Tibial nerve (tissue), 4 donors: ENCODE results near the gene CPSF7. TPM values are rescaled to one million over a fixed set of nuclear protein-coding genes. Genes with fewer than 3 reads are reported as not detected.

Source experiments
- DNase-seq, 2 donors: peaks; one replicate each; pipeline ENCODE4 v3.0.0-alpha.2; 2019; ENCODE audit warnings: low spot score in 2 of 2
- H3K27ac ChIP-seq, 4 donors: fragments of 200-600 bp; sonication (generic) in 3 of 4; one replicate each; pipeline ENCODE4 v1.5.1; 2017 to 2019; ENCODE audit warnings: mild to moderate bottlenecking in 1 of 4
- H3K27me3 ChIP-seq, 2 donors: fragments of 200-600 bp; sonication (generic) in 1 of 2; one replicate each; pipeline versions ENCODE4 v1.5.1 to v1.6.0; 2017 to 2019
- H3K36me3 ChIP-seq, 3 donors: fragments of 200-600 bp; sonication (generic); one replicate each; pipeline ENCODE4 v1.5.1; 2018 to 2019
- H3K4me1 ChIP-seq, 4 donors: fragments of 200-600 bp; sonication (generic) in 3 of 4; one replicate each; pipeline ENCODE4 v1.5.1; 2017 to 2019
- H3K4me3 ChIP-seq, 4 donors: fragments of 200-600 bp; sonication (generic) in 3 of 4; one replicate each; pipeline ENCODE4 v1.5.1; 2017 to 2019; ENCODE audit warnings: mild to moderate bottlenecking in 1 of 4, moderate library complexity in 1 of 4
- H3K9me3 ChIP-seq, 4 donors: fragments of 200-600 bp; sonication (generic) in 3 of 4; one replicate each; pipeline ENCODE4 v1.5.1; 2017 to 2019
- EP300 ChIP-seq, 2 donors: sonication (generic); formaldehyde crosslinking; IDR thresholded peaks; one replicate each; pipeline ENCODE4 v1.6.1; 2017; ENCODE audit warnings: antibody characterized with exemption in 2 of 2, mild to moderate bottlenecking in 1 of 2
- POLR2A ChIP-seq, 2 donors: fragments of 450-650 bp; IDR thresholded peaks; one replicate each; pipeline ENCODE4 v1.6.1; 2017; ENCODE audit warnings: antibody characterized with exemption in 2 of 2, mild to moderate bottlenecking in 2 of 2, moderate library complexity in 2 of 2
- WGBS, 2 donors: methylation state at CpG; one replicate each; pipeline ENCODE4 v1.1.5; 2018; 5-methylcytosine and 5-hydroxymethylcytosine counted together
- total RNA-seq, 4 donors: library from RNA; depleted of rRNA; stranded (reverse); fragments of >200 nt; gene quantifications; one replicate each; pipeline ENCODE4 v1.1.0, GENCODE V29; 2016
- TF ChIP-seq, protein P1 (sequence below), 5 experiments: fragments of 200-600 bp in 3 of 5; fragments of 450-650 bp in 2 of 5; sonication (generic) in 3 of 5; IDR thresholded peaks; one replicate each; pipeline ENCODE4 v1.5.1; 2016 to 2019; ENCODE audit warnings: antibody characterized with exemption in 5 of 5, mild to moderate bottlenecking in 3 of 5, moderate library complexity in 2 of 5

The CPSF7 gene
- total RNA-seq, 4 donors from 2014 or later = 38.1 to 48.6 (median 44.7) TPM

DNA sequence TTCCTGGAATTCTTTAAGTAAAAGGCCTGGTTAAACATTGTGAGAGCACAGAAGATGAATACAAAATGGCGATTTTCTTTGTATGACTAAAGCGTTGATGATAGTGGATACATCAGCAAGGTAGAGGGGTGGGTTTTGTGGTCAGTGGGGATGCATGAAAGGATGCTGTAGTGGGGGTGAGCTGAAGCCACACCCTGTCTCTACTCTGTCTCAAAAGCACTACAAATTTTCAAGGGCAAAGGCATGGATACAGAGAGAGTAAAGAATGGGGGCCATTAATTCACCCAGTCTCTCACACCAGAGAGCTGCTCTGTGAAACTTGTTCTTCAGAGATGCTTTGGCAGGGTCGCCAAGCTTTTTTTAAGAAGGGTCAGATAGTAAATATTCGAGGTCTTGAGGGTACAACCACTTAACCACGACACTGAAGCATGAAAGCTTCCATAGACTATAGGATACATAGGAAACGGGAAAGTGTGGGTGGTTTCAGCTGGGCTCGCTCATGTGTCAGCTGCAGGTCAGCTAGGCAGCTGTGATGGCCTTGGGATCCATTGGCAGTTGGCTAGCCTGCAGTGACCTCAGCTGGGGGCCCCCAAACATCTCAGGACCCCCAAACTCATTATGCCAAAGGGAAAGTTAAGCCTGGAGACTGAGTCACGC lies 59.3 kb downstream of the CPSF7 start:
- Histone ChIP-seq H3K4me3 (no peak overlapping the region), H3K27ac (peak overlapping the region in 1 of 4 donors; percentile 31), H3K36me3 (peaks cover 3 to 77% (median 30%) of the 10 kb centered on the region in 3 donors), H3K4me1 (peaks cover 0 to 27% (median 2%) of the 10 kb centered on the region in 4 donors), H3K9me3 (no peaks in the 10 kb centered on the region), H3K27me3 (no peaks in the 10 kb centered on the region)
- TF ChIP-seq EP300 (IDR thresholded peaks at IDR 0.05) (no peak), POLR2A (IDR thresholded peaks at IDR 0.05) (no peak)
- TF ChIP-seq, protein P1, sequence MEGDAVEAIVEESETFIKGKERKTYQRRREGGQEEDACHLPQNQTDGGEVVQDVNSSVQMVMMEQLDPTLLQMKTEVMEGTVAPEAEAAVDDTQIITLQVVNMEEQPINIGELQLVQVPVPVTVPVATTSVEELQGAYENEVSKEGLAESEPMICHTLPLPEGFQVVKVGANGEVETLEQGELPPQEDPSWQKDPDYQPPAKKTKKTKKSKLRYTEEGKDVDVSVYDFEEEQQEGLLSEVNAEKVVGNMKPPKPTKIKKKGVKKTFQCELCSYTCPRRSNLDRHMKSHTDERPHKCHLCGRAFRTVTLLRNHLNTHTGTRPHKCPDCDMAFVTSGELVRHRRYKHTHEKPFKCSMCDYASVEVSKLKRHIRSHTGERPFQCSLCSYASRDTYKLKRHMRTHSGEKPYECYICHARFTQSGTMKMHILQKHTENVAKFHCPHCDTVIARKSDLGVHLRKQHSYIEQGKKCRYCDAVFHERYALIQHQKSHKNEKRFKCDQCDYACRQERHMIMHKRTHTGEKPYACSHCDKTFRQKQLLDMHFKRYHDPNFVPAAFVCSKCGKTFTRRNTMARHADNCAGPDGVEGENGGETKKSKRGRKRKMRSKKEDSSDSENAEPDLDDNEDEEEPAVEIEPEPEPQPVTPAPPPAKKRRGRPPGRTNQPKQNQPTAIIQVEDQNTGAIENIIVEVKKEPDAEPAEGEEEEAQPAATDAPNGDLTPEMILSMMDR (IDR thresholded peaks at IDR 0.05) = no peak
- 76 to 79% methylated on average over 8 of the region's 8 CpGs for WGBS, 2 donors
- DNase-seq = no peak

DNA sequence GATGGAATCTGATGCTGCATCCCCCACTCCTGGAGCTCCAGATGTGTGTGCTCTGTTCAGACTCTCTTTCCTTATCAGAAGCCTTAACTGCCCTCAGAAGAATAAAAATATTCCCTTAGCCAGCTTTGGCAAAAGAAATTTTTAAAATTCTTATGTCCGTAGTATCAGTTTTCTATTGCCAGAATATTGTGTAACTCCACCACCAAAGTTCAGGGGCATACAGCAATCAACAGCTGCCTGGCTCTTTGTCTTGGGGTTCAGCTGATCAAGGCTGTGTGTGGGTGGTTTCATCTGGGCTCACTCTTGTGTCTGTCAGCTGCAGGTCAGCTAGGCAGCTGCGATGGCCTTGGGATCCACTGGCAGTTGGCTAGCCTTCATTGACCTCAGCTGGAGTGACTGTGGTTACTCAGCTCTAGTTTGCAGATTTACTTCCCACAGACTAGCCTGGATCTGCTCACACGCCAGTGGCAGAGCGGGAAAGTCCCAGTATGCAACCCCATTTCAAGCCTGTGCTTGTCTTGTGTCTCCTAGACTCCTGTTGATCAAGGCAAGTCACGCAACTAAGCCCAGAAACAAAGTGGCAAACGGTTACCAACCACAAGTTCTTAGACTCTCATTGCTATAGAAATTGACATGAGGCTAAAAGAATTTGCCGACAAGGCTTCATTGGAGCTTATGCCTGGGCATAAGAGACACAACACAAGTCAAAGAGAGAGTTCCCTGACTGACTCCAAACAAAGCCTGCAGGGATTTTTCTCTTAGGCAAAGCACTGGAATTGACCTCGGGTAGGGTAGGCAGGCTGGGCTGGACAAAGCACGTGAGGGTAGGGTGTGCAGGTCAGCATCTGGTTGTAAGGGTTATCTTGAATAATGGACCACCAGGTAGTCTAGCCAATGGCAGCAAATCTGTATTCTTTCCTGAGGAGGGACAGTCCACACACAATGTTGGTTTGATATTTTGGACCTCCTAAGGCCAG lies 60.1 kb downstream of the CPSF7 start:
- Histone ChIP-seq H3K4me1 (peaks cover 0 to 27% (median 2%) of the 10 kb centered on the region in 4 donors), H3K27me3 (no peaks in the 10 kb centered on the region), H3K4me3 (no peak overlapping the region), H3K9me3 (no peaks in the 10 kb centered on the region), H3K27ac (peak overlapping the region in 2 of 4 donors; percentile 31 to 49), H3K36me3 (peaks cover 3 to 77% (median 37%) of the 10 kb centered on the region in 3 donors)
- peak; percentile 42 to 57 for DNase-seq
- TF ChIP-seq EP300 (IDR thresholded peaks at IDR 0.05) (peak in 1 of 2 donors; percentile 75), POLR2A (IDR thresholded peaks at IDR 0.05) (no peak)
- TF ChIP-seq, protein P1 (IDR thresholded peaks at IDR 0.05) = no peak
- WGBS, 2 donors = 69 to 71% methylated on average over 9 of the region's 9 CpGs

DNA sequence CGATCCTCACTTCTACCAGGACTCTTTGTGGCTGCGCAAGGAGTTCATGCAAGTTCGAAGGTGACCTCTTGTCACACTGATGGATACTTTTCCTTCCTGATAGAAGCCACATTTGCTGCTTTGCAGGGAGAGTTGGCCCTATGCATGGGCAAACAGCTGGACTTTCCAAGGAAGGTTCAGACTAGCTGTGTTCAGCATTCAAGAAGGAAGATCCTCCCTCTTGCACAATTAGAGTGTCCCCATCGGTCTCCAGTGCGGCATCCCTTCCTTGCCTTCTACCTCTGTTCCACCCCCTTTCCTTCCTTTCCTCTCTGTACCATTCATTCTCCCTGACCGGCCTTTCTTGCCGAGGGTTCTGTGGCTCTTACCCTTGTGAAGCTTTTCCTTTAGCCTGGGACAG lies 61.1 kb downstream of the CPSF7 start:
- no peak for DNase-seq
- 93 to 94% methylated on average over 7 of the region's 7 CpGs for WGBS, 2 donors
- Histone ChIP-seq H3K36me3 (peaks cover 3 to 79% (median 43%) of the 10 kb centered on the region in 3 donors), H3K4me3 (no peak overlapping the region), H3K9me3 (no peaks in the 10 kb centered on the region), H3K27ac (peak overlapping the region in 1 of 4 donors; percentile 31), H3K27me3 (no peaks in the 10 kb centered on the region), H3K4me1 (peaks cover 0 to 31% (median 2%) of the 10 kb centered on the region in 4 donors)
- TF ChIP-seq, protein P1 (IDR thresholded peaks at IDR 0.05) = no peak
- TF ChIP-seq POLR2A (IDR thresholded peaks at IDR 0.05) (no peak), EP300 (IDR thresholded peaks at IDR 0.05) (no peak)

DNA sequence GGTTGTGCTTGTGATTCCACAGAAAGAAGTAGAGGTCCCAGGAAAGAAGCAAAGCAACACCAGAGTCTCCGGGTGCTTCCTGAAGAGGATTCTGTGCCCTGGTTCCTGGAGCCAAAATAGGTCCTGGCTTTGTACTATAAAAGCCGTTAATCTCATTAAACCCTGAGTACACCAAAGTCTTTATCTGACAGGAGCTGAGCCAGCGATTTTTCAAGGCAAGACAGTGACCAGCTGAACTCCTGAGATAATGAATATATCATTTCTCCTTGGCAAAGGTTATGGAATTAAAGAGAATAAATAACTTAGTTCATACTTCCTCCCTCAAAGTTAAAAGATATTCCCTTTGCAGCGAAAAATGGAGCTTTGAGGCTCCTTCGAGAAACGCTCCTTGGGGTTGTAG lies 62.4 kb downstream of the CPSF7 start:
- TF ChIP-seq POLR2A (IDR thresholded peaks at IDR 0.05) (no peak), EP300 (IDR thresholded peaks at IDR 0.05) (no peak)
- H3K4me3 ChIP-seq = no peak overlapping the region
- H3K9me3 ChIP-seq = no peaks in the 10 kb centered on the region
- H3K27ac ChIP-seq = no peak overlapping the region
- H3K4me1 ChIP-seq = peaks cover 0 to 35% (median 9%) of the 10 kb centered on the region in 4 donors
- WGBS, 2 donors = 83 to 90% methylated on average over 6 of the region's 6 CpGs
- no peaks in the 10 kb centered on the region for H3K27me3 ChIP-seq
- H3K36me3 ChIP-seq = peaks cover 3 to 79% (median 43%) of the 10 kb centered on the region in 3 donors
- no peak for DNase-seq

DNA sequence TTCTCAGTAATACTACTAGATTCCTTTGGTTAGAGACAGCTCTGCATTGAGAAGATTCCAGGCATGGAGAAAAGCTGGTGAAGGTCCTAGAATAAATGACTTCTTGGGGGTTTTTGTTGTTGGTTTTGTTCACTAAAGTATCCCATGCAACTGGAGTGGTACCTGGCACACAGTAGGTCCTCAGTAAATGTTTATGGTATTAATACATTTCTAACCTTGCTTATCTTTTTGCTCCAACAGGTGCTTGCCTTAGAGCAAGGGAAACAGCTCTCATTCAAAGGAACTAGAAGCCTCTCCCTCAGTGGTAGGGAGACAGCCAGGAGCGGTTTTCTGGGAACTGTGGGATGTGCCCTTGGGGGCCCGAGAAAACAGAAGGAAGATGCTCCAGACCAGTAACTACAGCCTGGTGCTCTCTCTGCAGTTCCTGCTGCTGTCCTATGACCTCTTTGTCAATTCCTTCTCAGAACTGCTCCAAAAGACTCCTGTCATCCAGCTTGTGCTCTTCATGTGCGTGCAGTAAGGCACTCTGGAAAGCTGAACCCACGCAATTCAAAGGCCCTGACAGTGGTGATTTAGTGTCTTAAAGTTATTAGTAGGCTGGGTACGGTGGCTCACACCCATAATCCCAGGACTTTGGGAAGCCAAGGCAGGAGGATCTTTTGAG lies 65.6 kb downstream of the CPSF7 start:
- no peak for DNase-seq

More for the DNA sequence above, 65.6 kb downstream of the CPSF7 start:
- H3K27me3 ChIP-seq = no peaks in the 10 kb centered on the region
- TF ChIP-seq EP300 (IDR thresholded peaks at IDR 0.05) (no peak), POLR2A (IDR thresholded peaks at IDR 0.05) (no peak)
- TF ChIP-seq, protein P1 (IDR thresholded peaks at IDR 0.05) = no peak
- peaks cover 0 to 44% (median 16%) of the 10 kb centered on the region in 4 donors for H3K4me1 ChIP-seq
- 88 to 91% methylated on average over 5 of the region's 5 CpGs for WGBS, 2 donors
- H3K27ac ChIP-seq = no peak overlapping the region
- H3K4me3 ChIP-seq = no peak overlapping the region
- H3K9me3 ChIP-seq = no peaks in the 10 kb centered on the region
- H3K36me3 ChIP-seq = peaks cover 3 to 53% (median 43%) of the 10 kb centered on the region in 3 donors
